ENCODE measurements around the gene TTI1.

TTI1 gene

DNA sequence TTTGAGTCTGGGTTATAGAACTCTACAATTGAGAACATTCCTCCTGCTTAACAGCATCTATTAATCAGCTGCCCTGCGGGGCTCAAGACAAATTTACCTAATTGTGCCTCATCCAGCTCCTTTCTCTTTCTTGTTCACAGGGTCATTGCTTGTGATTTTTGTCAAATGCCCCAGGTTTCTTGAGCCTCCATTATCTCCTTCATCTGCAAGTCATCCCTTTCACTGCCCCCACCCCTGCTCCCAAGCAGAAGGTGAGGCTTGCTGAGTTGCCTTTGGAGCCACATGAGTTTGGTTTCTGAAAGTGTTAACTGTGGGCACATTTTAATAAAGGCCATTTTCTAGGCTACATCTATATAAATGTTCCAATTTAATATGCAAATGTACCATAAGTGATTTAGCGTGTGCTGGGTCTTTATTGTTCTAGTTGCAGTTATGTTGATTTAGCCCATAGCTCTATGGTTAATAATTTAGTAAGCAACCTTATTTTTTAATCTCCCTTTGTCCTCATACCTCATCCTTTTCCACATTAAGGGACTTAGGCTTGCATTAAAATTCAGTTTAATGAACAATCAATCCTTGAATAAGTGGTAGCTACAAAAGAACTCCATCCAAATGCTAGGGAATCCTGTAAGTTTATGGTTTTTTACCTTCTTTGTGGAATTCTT, 74.3 kb downstream of the TTI1 start:
- no peak for DNase-seq

DNA sequence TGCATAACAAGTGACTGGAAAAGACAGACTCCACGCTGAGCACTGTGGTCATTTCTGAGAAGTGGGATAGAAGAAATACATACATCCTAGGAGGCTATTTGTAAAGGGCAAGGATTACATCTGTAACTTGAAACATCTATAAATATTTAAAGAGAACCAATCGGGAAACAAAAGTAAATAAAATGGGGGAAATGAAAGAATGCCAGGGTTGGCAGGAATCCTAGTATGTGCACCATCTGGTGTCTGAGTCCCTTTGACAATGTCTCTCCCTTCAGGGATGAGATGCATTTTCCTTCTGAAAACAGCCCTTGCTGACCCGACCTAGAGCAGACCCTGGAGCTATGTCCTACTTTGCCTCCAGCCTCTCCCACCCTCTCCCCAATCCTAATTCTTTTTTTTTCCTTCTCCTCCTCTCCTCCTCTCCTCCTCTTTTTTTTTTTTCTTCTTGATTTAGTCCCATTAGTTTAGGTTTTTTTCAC, 77.1 kb downstream of the TTI1 start:
- DNase-seq, result no peak

DNA sequence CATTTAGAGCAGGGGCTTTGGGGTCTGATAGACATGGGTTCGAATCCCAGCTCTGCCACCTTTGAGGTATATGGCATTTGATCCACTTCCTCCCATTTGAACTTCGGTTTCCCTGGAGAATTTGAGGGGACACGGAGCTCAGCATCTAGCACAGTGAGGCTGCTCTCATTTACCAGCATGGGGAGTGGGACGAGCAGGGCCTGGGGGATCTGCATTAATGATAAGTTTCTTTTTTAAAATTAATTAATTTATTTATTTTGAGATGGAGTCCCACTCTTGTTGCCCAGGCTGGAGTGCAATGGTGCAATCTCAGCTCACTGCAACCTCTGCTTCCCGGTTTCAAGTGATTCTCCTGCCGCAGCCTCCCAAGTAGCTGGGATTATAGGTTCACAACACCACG, 77.7 kb downstream of the TTI1 start:
- DNase-seq, result no peak

DNA sequence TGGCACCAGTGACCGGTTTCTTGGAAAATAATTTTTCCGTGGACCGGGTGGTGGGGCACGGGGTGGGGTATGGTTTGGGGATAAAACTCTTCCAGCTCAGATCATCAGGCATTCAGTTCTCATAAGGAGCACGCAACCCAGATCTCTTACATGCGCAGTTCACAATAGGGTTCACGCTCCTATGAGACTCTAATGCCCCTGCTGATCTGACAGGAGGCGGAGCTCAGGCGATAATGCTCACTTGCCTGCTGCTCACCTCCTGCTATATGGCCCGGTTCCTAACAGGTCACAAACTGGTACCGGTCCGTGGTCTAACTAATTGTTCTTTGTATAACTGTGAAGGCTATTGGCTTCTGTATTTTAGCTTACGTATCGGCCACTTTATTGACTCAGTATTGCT, 78.6 kb downstream of the TTI1 start:
- DNase-seq, result no peak

DNA sequence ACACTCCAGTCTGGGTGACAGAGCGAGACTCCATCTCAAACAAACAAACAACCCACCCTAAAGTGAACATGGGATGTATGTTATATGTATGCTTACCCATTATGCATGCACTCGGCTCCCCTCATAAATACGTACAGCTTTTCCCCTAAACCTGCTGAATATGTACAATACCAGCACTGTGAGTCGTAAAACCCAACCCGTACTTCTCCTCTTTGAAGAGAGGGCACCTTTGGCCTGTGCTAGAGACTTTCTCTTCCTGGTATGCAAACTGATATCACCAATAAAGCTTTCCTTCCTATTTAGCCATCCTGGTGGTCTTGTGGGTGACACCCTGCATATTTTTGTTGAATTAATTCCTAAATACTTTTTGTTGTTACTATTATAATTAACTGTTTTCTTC, 79.1 kb downstream of the TTI1 start:
- DNase-seq, result no peak

DNA sequence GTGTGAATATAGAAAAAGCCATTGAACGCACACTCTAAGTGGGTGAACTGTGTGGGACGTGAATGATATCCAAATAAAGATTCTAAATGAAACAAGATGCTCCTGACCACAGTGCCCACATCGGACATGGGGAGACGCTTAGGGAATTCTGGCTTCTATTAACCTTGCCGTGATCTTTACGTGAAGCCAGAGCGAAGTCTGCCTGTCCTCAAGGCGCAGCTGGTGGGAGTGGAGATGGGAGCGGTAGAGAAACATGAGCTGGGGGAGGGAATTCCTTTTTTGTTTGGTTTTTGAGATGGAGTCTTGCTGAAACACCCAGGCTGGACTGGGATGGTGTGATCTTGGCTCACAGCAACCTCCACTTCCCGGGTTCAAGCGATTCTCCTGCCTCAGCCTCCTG, 84.3 kb downstream of the TTI1 start:
- no peak for DNase-seq

DNA sequence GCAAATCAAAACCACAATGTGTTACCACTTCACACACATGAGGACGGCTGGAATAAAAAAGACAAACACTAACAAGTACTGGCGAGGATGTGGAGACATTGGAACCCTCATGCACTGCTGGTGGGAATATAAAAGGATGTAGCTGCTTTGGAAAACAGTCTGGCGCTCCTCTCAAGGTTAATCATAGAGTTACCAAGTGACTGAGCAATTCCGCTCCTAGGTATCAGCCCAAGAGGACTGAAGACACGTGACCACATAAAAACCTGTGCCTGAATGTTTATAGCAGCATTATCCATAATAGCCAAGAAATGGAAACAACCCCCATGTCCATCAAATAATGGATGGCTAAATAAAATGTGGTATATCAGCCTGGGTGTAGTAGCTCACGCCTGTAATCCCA, 85.3 kb downstream of the TTI1 start:
- no peak for DNase-seq

DNA sequence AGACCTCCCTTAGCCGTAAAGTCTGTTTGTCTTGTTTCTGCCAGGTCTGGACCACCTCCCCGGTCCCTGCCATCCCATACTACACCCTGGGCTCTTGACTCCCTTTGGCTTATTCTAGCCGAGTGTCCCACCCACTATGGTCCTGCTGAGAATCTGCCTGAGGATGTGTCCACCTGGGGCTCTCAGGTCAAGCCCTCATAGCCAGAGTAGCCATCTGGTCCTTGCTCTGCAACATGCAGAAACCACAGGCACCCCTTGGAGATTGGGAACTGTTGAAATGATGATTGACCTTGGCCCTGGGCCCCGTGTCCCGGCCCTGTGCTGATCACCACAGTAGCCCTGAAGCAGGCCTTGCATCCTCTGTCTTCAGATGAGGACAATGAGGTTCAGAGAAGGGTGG, 86.3 kb downstream of the TTI1 start:
- no peak for DNase-seq

DNA sequence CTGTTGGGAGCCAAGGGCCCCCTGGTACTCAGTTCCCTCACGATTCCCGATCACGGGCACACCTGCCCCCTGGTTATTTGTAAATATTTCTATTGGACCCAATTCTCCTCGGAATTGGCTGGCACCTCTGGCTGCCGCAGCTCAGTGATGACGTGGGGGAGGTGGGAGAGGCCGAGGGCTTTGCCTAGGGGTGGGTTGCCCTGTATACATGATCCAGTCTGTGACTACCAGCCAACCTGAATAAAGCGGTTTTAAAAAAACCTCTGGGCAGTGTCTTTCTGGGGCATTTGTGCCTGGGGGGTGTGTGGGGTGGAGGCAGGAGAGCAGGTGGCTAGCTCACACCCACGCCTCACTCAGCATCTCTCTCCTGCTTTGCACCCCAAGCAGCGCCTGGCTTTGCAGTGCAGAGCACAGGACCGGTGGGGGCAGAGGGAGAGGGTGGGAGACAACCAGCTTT, 88.1 kb downstream of the TTI1 start:
- no peak for DNase-seq

DNA sequence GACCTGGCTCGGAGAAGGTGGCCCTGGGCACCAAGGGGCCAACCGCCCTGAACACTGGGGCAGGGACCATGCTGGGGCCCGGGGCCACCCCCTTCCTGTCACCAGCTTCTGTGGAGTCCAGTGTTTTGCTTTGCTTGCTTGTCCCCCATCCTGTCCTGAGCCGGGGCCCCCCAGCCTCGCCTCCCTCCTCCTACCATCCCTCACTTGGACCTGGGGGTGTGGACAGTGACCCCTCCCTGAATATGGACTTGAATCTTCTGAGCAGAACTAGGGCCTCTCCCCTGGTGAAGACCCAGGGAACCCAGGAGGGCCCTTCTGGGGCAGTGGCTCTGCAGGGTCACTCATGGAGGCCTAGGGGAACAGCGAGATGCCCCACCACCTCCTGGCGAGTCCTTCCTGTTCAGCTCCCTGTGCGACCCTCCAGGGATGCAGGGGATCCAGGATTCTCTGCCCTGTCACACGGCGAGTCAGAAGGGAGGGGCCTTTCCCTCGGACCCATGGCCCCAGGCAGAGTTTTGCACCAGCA, 88.7 kb downstream of the TTI1 start:
- no peak for DNase-seq

DNA sequence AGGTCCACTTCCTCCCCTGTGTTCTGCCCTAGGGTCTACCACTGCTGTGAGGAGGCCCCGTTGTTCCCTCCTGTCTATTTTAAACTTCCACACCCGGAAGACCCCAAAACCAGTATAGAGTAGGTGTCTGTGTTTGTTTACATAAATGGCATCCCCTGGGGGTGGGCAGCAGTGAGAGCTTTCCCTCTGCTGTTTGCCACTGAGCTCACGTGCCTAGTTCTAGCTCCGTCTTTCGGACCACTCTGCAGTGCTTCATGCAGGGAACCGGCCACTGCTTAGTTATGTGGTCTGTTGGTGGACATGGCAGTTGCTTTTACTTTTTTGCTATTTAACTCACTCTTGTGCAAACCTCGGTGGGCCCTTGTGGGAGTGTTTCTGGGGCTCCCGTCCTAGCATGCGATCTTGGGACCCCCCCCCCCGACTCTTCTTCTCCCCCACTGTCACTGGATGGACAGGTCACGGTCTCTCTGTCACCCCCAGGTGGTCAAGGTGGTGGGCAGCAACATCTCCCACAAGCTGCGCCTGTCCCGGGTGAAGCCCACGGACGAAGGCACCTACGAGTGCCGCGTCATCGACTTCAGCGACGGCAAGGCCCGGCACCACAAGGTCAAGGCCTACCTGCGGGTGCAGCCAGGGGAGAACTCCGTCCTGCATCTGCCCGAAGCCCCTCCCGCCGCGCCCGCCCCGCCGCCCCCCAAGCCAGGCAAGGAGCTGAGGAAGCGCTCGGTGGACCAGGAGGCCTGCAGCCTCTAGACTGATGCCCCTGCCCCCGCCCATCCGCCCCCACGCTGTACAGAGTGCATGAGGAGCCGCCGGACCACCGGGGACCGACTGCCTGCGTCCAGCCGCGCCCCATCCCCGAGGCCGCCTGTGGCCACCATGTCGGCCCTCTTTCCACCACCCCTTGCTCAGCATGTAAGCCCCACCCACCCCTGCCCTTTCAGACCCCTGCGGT, 89.5 kb downstream of the TTI1 start:
- DNase-seq, result no peak

DNA sequence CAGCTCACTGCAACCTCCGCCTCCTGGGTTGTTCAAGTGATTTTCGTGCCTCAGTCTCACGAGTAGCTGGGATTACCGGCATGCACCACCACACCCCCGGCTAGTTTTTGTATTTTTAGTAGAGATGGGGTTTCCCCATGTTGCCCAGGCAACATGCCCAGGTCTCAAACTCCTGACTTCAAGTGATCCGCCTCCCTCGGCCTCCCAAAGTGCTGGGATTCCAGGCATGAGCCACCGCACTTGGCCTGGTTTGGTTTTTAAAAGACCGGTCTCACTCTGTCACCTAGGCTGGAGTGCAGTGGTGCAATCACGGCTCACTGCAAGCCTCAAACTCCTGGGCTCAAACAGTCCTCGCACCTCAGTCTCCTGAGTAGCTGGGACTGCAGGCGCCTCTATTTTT, 90.2 kb downstream of the TTI1 start:
- DNase-seq, result no peak

DNA sequence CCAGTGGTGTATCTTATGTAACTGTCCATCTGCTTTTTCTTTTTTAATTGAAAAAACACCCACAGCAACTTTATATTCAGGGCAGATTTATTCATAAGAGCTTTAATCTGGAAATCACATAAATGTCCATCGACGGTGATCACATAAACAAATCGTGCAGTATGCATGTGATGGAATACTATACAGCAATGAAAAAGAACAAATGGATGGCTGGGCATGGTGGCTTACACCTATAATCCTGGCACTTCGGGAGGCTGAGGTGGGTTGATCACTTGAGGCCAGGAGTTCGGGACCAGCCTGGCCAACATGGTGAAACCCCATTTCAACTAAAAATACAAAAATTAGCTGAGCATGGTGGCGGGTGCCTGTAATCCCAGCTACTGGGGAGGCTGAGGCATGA, 91.3 kb downstream of the TTI1 start:
- DNase-seq, result no peak

DNA sequence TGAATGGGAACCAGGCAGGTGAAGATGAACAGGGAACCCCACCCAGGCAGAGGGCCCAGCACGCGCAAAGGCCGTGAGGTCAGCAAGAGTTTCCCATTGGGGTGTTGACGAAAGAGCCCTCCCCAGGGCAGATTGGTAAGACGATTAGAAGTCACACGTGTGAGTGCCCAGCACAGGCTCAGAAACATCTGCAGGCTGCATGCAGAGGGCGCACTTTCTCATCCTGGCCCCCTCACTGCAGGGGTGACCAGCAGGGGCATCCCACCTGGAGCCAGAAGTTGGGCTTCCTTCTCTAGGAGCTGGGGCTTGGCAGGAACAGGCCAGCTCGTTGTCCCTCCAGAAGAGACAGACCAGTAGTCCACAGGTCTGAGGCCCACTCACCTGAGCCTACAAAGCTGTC, 91.9 kb downstream of the TTI1 start:
- no peak for DNase-seq

DNA sequence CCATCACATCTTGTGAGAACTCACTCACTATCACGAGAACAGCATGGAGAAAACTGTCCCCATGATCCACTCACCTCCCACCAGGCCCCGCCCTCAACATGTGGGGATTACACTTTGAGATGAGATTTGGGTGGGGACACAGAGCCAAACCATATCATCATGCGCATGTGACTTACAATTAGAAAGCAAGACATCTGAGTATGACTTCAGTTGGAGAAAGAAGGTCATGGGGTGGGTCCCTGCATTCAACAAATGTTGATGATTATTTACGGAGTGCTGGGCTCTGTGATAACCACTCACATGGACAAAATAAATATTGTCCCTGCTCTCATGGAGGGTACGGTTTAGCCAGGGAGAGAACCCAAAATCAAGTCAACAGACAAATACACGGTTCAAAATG, 92.4 kb downstream of the TTI1 start:
- no peak for DNase-seq

DNA sequence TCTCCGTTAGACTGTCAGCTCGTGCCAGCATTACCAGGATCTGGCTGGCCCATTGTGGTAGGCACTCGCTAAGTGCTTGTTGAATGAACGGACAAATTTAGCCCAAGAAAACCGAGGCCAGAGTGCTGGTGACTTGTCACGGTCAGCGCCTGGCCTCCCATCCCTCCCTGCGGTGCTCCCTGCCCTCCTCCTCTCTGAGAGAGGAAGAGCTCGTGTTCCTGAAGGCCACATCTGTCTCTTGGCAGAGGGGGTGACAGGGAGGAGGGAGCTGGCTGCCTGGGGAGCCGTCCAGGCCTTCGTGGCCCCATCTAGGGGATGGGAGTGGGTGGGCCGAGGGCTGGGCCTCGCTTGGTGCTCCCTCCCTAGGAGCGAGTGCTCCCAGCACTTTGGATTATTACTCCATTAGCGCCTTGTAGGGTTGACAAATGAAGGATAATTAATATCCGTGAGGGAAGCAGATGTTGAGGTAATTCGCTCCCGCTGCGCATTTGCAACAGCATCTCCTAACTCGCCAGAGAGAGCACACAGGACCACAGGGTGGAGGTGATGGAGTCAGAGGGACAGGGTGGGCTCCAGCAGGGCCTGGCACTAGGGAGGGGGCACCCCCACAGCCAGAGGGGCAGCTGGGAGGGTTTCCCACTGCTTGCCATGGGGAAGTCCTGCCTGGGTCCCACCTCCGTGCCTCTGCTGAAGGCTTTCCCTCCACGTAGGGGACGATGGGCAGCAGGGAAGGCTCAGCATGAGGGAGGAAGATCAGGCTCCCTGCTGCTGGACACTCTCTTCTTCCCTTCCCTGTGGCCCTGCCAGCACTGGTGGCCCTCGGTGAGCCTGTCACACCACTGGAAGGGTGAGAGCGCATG, 93.3 kb downstream of the TTI1 start:
- no peak for DNase-seq

DNA sequence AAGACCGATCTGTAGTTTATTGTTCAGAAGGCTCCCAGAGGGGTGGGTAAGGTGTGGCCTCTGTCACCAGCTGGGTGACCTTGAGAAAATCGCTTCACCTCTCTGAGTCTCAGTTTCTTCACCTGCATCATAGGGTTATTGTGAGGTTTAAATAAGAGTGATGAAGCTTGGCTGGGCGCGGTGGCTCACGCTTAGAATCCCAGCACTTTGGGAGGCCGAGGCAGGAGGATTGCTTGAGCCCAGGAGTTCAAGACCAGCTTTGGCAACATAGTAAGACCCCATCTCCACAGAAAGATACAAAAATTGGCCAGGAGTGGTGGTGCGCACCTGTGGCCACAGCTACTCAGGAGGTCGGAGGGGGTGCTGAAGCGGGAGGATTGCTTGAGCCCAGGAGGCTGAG, 94.3 kb downstream of the TTI1 start:
- no peak for DNase-seq

DNA sequence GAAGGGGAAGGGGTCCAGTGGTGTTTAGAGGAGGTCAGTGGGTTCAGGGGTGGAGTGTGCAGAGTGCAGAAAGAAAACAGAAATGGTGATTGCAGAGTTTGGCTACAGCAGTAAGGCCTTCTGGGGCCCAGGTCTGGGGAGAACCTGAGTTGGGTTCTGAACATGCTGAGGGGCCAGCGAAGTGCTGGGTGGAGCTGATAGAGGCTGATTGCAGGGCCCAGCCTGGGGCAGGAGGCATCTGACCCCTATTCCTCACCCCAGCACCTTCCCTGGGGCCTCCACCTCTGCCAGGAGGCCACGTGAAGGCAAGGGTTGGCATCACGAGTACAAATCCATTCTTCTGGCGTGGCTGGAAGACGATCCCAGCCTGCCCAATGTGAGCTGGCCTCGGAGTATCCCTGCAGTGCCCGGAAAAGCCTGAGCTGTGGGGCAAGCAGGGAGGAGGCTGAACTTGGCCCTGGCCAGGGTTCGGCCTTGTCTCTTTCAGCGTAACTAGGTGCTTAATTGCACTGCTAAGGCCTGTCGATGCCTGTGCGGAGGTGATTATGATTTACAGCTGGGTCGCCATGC, 95.0 kb downstream of the TTI1 start:
- no peak for DNase-seq

DNA sequence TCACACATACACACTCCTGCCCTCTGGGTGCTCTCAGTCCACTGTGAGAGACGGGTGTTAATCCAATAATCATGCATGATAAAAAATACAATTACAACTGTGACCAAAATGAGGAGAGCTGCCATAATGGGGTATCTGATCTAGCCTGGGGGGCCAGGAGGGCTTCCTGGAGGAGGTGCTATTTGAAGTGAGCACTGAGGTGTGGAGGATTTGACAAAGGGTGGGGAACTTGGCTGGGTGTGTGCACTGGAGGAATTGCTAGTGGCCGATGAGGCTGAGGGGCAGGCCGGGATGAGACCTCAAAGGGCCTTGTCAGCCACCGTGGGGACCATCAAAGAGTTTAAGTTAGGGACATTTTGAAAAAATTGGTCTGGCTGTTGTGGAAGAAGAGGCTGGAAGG, 95.6 kb downstream of the TTI1 start:
- no peak for DNase-seq

DNA sequence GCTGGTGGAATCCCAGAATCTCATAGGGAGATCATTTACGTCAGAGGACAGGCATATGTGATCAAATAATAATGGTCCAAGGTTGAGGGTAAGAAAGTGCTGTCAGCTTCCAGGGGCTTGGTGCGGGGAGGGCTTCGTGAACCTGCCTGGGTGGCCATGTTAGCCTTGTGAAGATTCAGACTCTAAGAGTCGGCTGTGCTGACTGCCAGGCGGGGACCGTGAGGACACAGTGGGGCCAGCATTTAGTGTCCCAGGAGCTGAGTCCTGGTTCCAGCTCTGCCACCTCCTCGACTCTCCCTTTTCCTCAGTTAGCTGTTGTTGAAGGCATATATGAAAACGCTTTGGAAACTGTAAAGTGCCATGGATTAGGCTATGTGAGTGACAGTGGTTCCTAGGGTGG, 96.8 kb downstream of the TTI1 start:
- DNase-seq, result no peak

DNA sequence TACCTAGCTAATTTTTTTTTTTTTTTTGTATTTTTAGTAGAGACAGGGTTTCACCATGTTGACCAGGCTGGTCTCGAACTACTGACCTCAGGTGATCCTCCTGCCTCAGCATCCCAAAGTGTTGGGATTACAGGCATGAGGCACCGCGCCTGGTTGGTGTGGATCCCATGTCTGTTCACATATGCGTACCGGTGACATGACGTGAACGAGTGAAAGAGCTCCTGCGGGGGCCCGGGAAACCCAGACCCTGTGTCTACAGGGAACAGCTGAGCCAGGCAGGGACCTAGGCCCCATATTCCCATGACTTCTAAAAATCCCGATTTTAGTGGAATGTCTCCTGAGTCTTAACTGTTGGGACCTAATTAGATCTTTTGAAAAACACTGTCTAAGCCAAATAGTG, 97.2 kb downstream of the TTI1 start:
- DNase-seq, result no peak

DNA sequence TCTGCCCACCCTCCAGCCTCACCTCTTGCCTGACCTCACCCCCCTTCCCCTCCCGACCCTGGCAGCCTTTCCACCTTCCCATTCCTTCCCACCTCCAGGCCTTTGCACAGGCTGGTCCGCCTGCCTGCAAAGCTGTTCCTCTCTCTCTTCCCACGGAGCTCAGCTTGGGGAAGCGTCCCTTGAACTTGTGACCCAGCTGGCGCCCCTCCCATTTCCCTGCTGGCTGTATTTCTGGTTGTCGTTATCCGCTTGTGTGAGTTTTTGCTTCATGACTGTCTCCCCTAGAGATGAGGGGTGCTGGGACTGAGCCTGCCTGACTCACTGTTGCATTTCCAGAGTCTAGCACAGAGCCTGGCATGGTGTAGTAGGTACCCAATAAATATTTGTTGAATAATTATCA, 97.8 kb downstream of the TTI1 start:
- no peak for DNase-seq

All from NCI-H226 (cell line).